HCT116 (cell line): ENCODE measurements around the gene LRCH3. TPM values are rescaled to one million over a fixed set of nuclear protein-coding genes. Genes with fewer than 3 reads are reported as not detected.

Experiments used
- ATAC-seq: fragments of 200-7000 bp; cut with Tn5 transposase; 2 replicates; pipeline ENCODE4 v1.9.1; 2020; ENCODE audit warnings: mild to moderate bottlenecking, moderate library complexity
- BruUV-seq: library from RNA; stranded (reverse); fragments of 400-500 nt; replicated peaks from 2 replicates; lab custom pipeline; 2021; lab: Mats Ljungman, UMichigan
- CTCF ChIA-PET: fragments of 300-600 bp; sonication (Branson Sonifier 250); formaldehyde crosslinking; loops from one replicate; lab custom pipeline; 2021; ENCODE audit warnings: antibody characterized with exemption; lab: Charles Lee
- POLR2A ChIA-PET: fragments of 300-600, 350-600 bp; sonication (Branson Sonifier 250); formaldehyde crosslinking; loops from one replicate; lab custom pipeline; 2021; ENCODE audit warnings: antibody characterized with exemption; lab: Charles Lee
- RAD21 ChIA-PET, 2 experiments: fragments of 300-600 bp; sonication (Branson Sonifier 250); formaldehyde crosslinking; loops; one replicate each; lab custom pipeline; 2023; ENCODE audit warnings: low total read pairs in 2 of 2; ENCODE audit not compliant: uncharacterized antibody in 2 of 2, unreplicated experiment in 2 of 2, low non-redundant PET in 1 of 2; lab: Charles Lee
- DNase-seq: peaks from one replicate; pipeline ENCODE4 v3.0.0-alpha.2; 2010; ENCODE audit warnings: low read depth, low spot score
- H2AFZ ChIP-seq: fragments of 200-600 bp; shearing (Covaris generic), sonication (generic); 2 replicates; pipeline ENCODE4 v1.6.1; 2017; ENCODE audit warnings: low read depth, mixed run types, mixed read lengths, antibody characterized with exemption, low read length; ENCODE audit not compliant: poor library complexity, severe bottlenecking
- H3K27ac ChIP-seq: 2 replicates; pipeline ENCODE4 v1.5.1; 2012; ENCODE audit warnings: low read depth, low read length
- H3K27me3 ChIP-seq: fragments of 200-600 bp; sonication (generic); 2 replicates; pipeline ENCODE4 v1.6.1; 2016; ENCODE audit warnings: mixed run types, low read length, mixed read lengths; ENCODE audit not compliant: insufficient read depth
- H3K36me3 ChIP-seq, 2 experiments: fragments of 200-500 bp in 1 of 2; fragments of 200-600 bp in 1 of 2; sonication (Bioruptor generic) in 1 of 2; sonication (generic) in 1 of 2; 2 replicates each; pipeline versions ENCODE4 v1.5.1 to v1.6.1; 2014 to 2016; ENCODE audit warnings: low read length in 2 of 2, inconsistent platforms in 1 of 2, mixed read lengths in 1 of 2, mixed run types in 1 of 2; ENCODE audit not compliant: insufficient read depth in 2 of 2, control insufficient read depth in 1 of 2
- H3K4me1 ChIP-seq, 2 experiments: fragments of 200-600 bp in 1 of 2; sonication (generic) in 1 of 2; 2 replicates each; pipeline versions ENCODE4 v1.5.1 to v1.6.1; 2012 to 2017; ENCODE audit warnings: low read length in 2 of 2, inconsistent platforms in 1 of 2, mild to moderate bottlenecking in 1 of 2, mixed read lengths in 1 of 2, mixed run types in 1 of 2, moderate library complexity in 1 of 2; ENCODE audit not compliant: insufficient read depth in 2 of 2, control insufficient read depth in 1 of 2
- H3K4me2 ChIP-seq: fragments of 200-600 bp; sonication (generic); 2 replicates; pipeline ENCODE4 v1.6.1; 2017; ENCODE audit warnings: mixed run types, low read length, mixed read lengths
- H3K4me3 ChIP-seq, 2 experiments: fragments of 200-600 bp in 1 of 2; sonication (generic) in 1 of 2; replicated peaks in 1 of 2; 2 replicates each; pipeline ENCODE4 v1.5.1; 2011 to 2016; ENCODE audit warnings: low read length in 2 of 2, control low read depth in 1 of 2, low read depth in 1 of 2, mild to moderate bottlenecking in 1 of 2, mixed read lengths in 1 of 2, mixed run types in 1 of 2
- H3K79me2 ChIP-seq: fragments of 200-600 bp; sonication (generic); 2 replicates; pipeline ENCODE4 v1.6.1; 2017; ENCODE audit warnings: mild to moderate bottlenecking, mixed run types, low read length, moderate library complexity, mixed read lengths; ENCODE audit not compliant: insufficient read depth
- H3K9ac ChIP-seq: fragments of 200-600 bp; sonication (generic); 2 replicates; pipeline ENCODE4 v1.6.1; 2016; ENCODE audit warnings: low read length, mixed read lengths
- H3K9me2 ChIP-seq: fragments of 200-600 bp; sonication (generic), shearing (Covaris generic); 2 replicates; pipeline ENCODE4 v1.6.1; 2017; ENCODE audit warnings: mixed run types, mild to moderate bottlenecking, moderate library complexity; ENCODE audit not compliant: insufficient read depth
- H3K9me3 ChIP-seq, 2 experiments: fragments of 200-500 bp in 1 of 2; fragments of 200-600 bp in 1 of 2; sonication (Bioruptor generic) in 1 of 2; sonication (generic) in 1 of 2; 2 replicates each; pipeline ENCODE4 v1.6.1; 2014 to 2017; ENCODE audit warnings: low read length in 2 of 2, mixed read lengths in 2 of 2, inconsistent platforms in 1 of 2, low read depth in 1 of 2, mild to moderate bottlenecking in 1 of 2, mixed run types in 1 of 2, moderate library complexity in 1 of 2; ENCODE audit not compliant: control insufficient read depth in 1 of 2, insufficient read depth in 1 of 2
- H4K20me1 ChIP-seq: fragments of 200-600 bp; sonication (generic), shearing (Covaris generic); 2 replicates; pipeline ENCODE4 v1.6.1; 2017; ENCODE audit warnings: mixed run types, mild to moderate bottlenecking, moderate library complexity; ENCODE audit not compliant: insufficient read depth
- CEBPB ChIP-seq: IDR thresholded peaks from 2 replicates; pipeline ENCODE4 v1.6.1; 2012; ENCODE audit warnings: low read depth
- EGR1 ChIP-seq: IDR thresholded peaks from 2 replicates; pipeline ENCODE4 v1.6.1; 2012; ENCODE audit warnings: low read depth
- ELF1 ChIP-seq: IDR thresholded peaks from 2 replicates; pipeline ENCODE4 v1.6.1; 2012; ENCODE audit warnings: low read depth, borderline replicate concordance
- EZH2 ChIP-seq: fragments of 200-600 bp; sonication (generic); IDR thresholded peaks from 2 replicates; pipeline ENCODE4 v1.6.1; 2017; ENCODE audit warnings: antibody characterized with exemption, mixed run types
- POLR2AphosphoS5 ChIP-seq: IDR thresholded peaks from 2 replicates; pipeline ENCODE4 v1.6.1; 2011; ENCODE audit warnings: mild to moderate bottlenecking, low read depth, low read length, moderate library complexity
- RAD21 ChIP-seq: IDR thresholded peaks from 2 replicates; pipeline ENCODE4 v1.6.1; 2012; ENCODE audit warnings: low read depth, mild to moderate bottlenecking
- SIN3A ChIP-seq: IDR thresholded peaks from 2 replicates; pipeline ENCODE4 v1.6.1; 2012; ENCODE audit warnings: low read depth
- YY1 ChIP-seq: IDR thresholded peaks from 2 replicates; pipeline ENCODE4 v1.6.1; 2011; ENCODE audit warnings: low read length, low read depth, moderate library complexity, mild to moderate bottlenecking; ENCODE audit not compliant: insufficient replicate concordance; ENCODE audit errors: extremely low read depth
- intact Hi-C: fragments of 100-400 bp; cut with micrococcal nuclease; formaldehyde crosslinking; loops from 2 replicates; pipeline ENCODE4 v1.10.0; 2022
- total RNA-seq: library from RNA; stranded (reverse); gene quantifications from one replicate; pipeline ENCODE4 v1.2.1, GENCODE V29; 2021; ENCODE audit not compliant: unreplicated experiment
- TF ChIP-seq, protein P1 (sequence below): IDR thresholded peaks from 2 replicates; pipeline ENCODE4 v1.6.1; 2012; ENCODE audit warnings: low read depth
- TF ChIP-seq, protein P2 (sequence below): IDR thresholded peaks from 2 replicates; pipeline ENCODE4 v1.6.1; 2011; ENCODE audit warnings: mild to moderate bottlenecking, low read length, moderate library complexity; ENCODE audit not compliant: insufficient replicate concordance; ENCODE audit errors: extremely low read depth

Gene LRCH3
- total RNA-seq, 1 experiment from 2014 or later: 38.1 TPM

DNA sequence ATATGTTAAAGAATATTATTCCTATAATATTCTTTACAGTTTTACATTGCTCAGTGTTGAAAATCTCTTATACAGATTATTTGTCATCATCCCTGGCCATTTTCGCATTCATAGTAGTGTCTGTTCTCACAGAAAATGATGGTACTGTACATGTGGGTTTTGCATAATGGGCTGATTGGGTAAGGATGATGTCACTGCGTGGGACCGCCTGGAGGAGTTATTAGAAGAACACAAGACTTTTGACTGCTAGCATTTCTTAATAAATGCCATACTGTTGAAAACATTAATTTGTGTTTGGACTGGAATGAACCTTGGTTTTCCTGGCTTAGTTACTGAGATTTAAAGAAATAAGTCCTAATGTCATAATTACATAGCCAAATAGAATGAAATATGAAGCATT, 20.3 kb downstream of the LRCH3 start:
- BruUV-seq: no TSS peak
- no peaks in the 10 kb centered on the region for H3K9me3 ChIP-seq
- RAD21 ChIA-PET: no interaction called here
- H3K36me3 ChIP-seq: no peaks in the 10 kb centered on the region
- H3K9me2 ChIP-seq: no peaks in the 10 kb centered on the region
- no peak overlapping the region for H3K4me2 ChIP-seq
- ATAC-seq: no peak
- no peak overlapping the region for H3K27ac ChIP-seq
- no peaks in the 10 kb centered on the region for H3K27me3 ChIP-seq
- TF ChIP-seq EGR1 (no peak), ELF1 (no peak), POLR2AphosphoS5 (no peak), RAD21 (no peak), SIN3A (no peak), EZH2 (no peak), YY1 (no peak), CEBPB (no peak)
- TF ChIP-seq, protein P1, sequence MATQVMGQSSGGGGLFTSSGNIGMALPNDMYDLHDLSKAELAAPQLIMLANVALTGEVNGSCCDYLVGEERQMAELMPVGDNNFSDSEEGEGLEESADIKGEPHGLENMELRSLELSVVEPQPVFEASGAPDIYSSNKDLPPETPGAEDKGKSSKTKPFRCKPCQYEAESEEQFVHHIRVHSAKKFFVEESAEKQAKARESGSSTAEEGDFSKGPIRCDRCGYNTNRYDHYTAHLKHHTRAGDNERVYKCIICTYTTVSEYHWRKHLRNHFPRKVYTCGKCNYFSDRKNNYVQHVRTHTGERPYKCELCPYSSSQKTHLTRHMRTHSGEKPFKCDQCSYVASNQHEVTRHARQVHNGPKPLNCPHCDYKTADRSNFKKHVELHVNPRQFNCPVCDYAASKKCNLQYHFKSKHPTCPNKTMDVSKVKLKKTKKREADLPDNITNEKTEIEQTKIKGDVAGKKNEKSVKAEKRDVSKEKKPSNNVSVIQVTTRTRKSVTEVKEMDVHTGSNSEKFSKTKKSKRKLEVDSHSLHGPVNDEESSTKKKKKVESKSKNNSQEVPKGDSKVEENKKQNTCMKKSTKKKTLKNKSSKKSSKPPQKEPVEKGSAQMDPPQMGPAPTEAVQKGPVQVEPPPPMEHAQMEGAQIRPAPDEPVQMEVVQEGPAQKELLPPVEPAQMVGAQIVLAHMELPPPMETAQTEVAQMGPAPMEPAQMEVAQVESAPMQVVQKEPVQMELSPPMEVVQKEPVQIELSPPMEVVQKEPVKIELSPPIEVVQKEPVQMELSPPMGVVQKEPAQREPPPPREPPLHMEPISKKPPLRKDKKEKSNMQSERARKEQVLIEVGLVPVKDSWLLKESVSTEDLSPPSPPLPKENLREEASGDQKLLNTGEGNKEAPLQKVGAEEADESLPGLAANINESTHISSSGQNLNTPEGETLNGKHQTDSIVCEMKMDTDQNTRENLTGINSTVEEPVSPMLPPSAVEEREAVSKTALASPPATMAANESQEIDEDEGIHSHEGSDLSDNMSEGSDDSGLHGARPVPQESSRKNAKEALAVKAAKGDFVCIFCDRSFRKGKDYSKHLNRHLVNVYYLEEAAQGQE: no peak
- TF ChIP-seq, protein P2, sequence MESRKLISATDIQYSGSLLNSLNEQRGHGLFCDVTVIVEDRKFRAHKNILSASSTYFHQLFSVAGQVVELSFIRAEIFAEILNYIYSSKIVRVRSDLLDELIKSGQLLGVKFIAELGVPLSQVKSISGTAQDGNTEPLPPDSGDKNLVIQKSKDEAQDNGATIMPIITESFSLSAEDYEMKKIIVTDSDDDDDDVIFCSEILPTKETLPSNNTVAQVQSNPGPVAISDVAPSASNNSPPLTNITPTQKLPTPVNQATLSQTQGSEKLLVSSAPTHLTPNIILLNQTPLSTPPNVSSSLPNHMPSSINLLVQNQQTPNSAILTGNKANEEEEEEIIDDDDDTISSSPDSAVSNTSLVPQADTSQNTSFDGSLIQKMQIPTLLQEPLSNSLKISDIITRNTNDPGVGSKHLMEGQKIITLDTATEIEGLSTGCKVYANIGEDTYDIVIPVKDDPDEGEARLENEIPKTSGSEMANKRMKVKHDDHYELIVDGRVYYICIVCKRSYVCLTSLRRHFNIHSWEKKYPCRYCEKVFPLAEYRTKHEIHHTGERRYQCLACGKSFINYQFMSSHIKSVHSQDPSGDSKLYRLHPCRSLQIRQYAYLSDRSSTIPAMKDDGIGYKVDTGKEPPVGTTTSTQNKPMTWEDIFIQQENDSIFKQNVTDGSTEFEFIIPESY: no peak
- TF ChIP-seq, all 23 proteins: peak for 0
- ChIA-PET POLR2A (no interaction called here), CTCF (no interaction called here)
- intact Hi-C loops: no loop called here
- Histone ChIP-seq H3K79me2 (peaks cover 55% of the 10 kb centered on the region), H3K4me1 (peaks cover 4 to 12% of the 10 kb centered on the region in 2 experiments; a peak in 3 of 4 replicates), H3K4me3 (no peak overlapping the region), H4K20me1 (no peaks in the 10 kb centered on the region), H3K9ac (no peak overlapping the region), H2AFZ (no peak overlapping the region)
- no peak for DNase-seq
